Skeletal muscle tissue (tissue), 4 donors: Measurements from ENCODE around the gene LHFPL6. TPM values are rescaled to one million over a fixed set of nuclear protein-coding genes. Genes with fewer than 3 reads are reported as not detected.
A peak's percentile ranks its signal among the peaks of the same experiment; 100 is the strongest.

Experiments used
- H3K27ac ChIP-seq: one replicate; pipeline ENCODE4 v1.7.0; 2013; ENCODE audit warnings: mild to moderate bottlenecking, low read depth, low read length, inconsistent platforms
- H3K27me3 ChIP-seq, 3 donors: one replicate each; pipeline ENCODE4 v1.7.0; 2013; ENCODE audit warnings: low read length in 3 of 3; ENCODE audit not compliant: control insufficient read depth in 3 of 3, insufficient read depth in 3 of 3
- H3K36me3 ChIP-seq, 3 donors: one replicate each; pipeline ENCODE4 v1.7.0; 2013; ENCODE audit warnings: low read length in 3 of 3; ENCODE audit not compliant: control insufficient read depth in 3 of 3, insufficient read depth in 3 of 3
- H3K4me1 ChIP-seq, 3 donors: one replicate each; pipeline ENCODE4 v1.7.0; 2013; ENCODE audit warnings: low read length in 3 of 3, mild to moderate bottlenecking in 3 of 3; ENCODE audit not compliant: control insufficient read depth in 3 of 3, insufficient read depth in 3 of 3
- H3K4me3 ChIP-seq, 3 donors: one replicate each; pipeline ENCODE4 v1.7.0; 2013; ENCODE audit warnings: low read length in 3 of 3
- H3K9ac ChIP-seq, 3 donors: one replicate each; pipeline ENCODE4 v1.7.0; 2013; ENCODE audit warnings: low read length in 3 of 3, mild to moderate bottlenecking in 3 of 3, moderate library complexity in 2 of 3, low read depth in 1 of 3
- H3K9me3 ChIP-seq, 3 donors: one replicate each; pipeline ENCODE4 v1.7.0; 2013; ENCODE audit warnings: low read length in 3 of 3; ENCODE audit not compliant: control insufficient read depth in 3 of 3
- total RNA-seq: library from RNA; depleted of rRNA; stranded (reverse); fragments of >200 nt; gene quantifications from one replicate; pipeline ENCODE4 v1.2.3, GENCODE V29; 2014
- donor health status: Osteomylitis.

The LHFPL6 gene
- total RNA-seq, 1 donor from 2014 or later, result 32.4 TPM

- Histone ChIP-seq H3K4me1 (peaks cover 0 to 18% (median 8%) of the 10 kb centered on the region in 3 donors), H3K9me3 (no peaks in the 10 kb centered on the region), H3K27ac (peak overlapping the region; percentile 45)
Measured at GRCh38 chr13:39414339-39414738, 188.7 kb downstream of the LHFPL6 start.

DNA sequence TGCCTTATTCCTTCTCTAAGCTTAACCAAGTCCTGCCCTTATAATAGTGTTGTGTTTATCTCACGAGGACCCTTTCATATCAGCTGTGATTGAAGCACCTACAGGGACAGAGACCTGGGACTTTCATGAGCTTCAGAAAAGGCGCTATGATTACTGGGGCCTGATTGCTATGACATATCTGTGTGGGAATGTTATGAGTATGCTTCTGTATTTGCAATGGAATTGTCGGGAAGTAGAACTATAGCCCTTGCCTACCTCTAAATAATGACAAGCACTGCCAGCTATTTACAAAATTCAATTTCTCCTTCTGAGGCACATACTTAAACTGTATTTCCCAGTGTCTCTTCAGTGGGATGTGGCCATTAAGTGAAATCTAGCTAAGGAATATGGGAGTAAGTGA, 191.5 kb downstream of the LHFPL6 start:
- Histone ChIP-seq H3K27ac (no peak overlapping the region), H3K4me1 (peaks cover 0 to 11% (median 8%) of the 10 kb centered on the region in 3 donors), H3K36me3 (no peaks in the 10 kb centered on the region)

More at GRCh38 chr13:39414339-39414738, 188.7 kb downstream of the LHFPL6 start:
- Histone ChIP-seq H3K4me3 (no peak overlapping the region), H3K36me3 (no peaks in the 10 kb centered on the region), H3K9ac (no peak overlapping the region), H3K27me3 (no peaks in the 10 kb centered on the region)

DNA sequence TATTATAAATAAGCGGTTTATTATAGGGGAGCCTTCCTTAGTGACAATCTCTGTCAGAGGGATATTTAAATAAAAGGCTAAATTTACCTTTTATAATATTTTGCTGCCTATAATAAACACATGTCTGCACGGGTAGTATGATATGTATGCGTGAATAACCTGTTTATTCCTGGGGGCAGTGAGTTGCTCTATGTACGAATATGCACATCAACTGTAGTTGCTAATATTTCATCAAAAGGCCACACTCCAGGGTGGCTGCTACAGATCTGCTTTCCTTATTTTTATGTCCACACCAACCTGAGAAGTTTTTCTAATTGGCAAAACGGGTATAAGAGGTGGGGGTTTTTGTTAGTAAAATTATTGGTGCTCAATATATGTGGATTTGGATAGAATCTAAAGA, 192.0 kb downstream of the LHFPL6 start:
- no peaks in the 10 kb centered on the region for H3K27me3 ChIP-seq
- no peaks in the 10 kb centered on the region for H3K9me3 ChIP-seq
- H3K4me1 ChIP-seq, result peaks cover 0 to 9% (median 8%) of the 10 kb centered on the region in 3 donors
- H3K36me3 ChIP-seq, result no peaks in the 10 kb centered on the region
- H3K4me3 ChIP-seq, result no peak overlapping the region
- no peak overlapping the region for H3K27ac ChIP-seq
- H3K9ac ChIP-seq, result no peak overlapping the region

More for the DNA sequence above, 191.5 kb downstream of the LHFPL6 start:
- Histone ChIP-seq H3K9me3 (no peaks in the 10 kb centered on the region), H3K4me3 (no peak overlapping the region), H3K27me3 (no peaks in the 10 kb centered on the region), H3K9ac (no peak overlapping the region)

DNA sequence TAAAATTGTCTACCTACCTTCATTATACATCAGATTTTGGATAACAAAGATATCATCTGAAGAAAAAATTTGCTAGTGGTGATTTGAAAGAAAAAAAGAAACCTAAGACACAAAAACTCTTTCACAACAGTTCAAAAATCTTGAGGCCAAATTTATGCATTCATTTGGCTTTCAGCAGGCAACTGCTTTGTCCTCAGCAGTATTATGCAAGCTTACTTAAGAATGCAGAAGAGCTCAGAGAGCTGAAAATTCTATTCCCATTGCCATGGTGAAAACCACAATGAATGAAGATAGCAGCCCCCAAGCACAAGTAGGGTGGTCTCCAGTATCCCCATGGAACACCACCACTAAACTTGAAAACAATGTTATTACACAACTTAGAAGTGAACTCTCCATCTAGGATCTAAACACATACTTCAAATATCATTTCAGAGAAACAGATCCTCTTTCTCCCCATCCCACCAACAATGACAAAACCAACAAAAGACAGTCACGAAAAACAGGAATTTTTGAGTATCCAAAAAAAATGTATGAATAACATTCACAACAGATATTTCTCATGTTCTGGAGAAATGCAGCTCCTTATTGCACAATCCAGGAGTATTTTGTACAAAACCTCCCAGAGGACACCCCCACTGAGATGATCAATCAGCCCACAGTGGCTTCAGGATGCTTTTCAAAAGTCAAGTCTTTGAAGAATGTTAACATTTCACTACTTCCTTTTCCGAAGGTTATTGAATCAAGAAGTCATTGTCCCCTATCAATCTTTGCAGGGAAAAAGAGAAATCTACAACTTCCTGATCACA, 192.7 kb downstream of the LHFPL6 start:
- Histone ChIP-seq H3K4me1 (peaks cover 0 to 4% (median 3%) of the 10 kb centered on the region in 3 donors), H3K9ac (no peak overlapping the region), H3K27ac (no peak overlapping the region)

GRCh38 chr13:39408512-39408911, 194.5 kb downstream of the LHFPL6 start:
- H3K27me3 ChIP-seq, result no peaks in the 10 kb centered on the region
- H3K27ac ChIP-seq, result no peak overlapping the region
- H3K9me3 ChIP-seq, result no peaks in the 10 kb centered on the region
- no peaks in the 10 kb centered on the region for H3K4me1 ChIP-seq
- no peak overlapping the region for H3K4me3 ChIP-seq
- H3K9ac ChIP-seq, result no peak overlapping the region
- no peaks in the 10 kb centered on the region for H3K36me3 ChIP-seq

More for the DNA sequence above, 192.7 kb downstream of the LHFPL6 start:
- Histone ChIP-seq H3K9me3 (no peaks in the 10 kb centered on the region), H3K36me3 (no peaks in the 10 kb centered on the region), H3K4me3 (no peak overlapping the region), H3K27me3 (no peaks in the 10 kb centered on the region)

DNA sequence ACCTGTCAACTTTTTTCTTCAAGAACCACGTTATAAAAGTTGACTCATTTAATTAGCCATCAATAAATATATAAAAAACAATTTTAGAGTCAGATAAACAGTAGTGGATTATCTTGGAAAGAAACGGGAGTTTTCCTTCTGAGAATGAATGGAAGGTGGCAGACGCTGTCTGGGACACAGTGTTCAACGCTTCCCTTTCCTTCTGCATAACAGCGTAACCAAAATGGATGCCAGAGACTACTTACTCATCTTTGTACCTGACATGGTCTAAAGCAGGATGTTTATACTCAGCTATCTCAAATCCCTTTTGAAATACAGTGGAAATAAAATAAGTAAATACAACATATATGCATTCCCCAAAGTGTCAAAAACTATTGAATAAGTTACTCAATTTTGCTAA, 195.2 kb downstream of the LHFPL6 start:
- Histone ChIP-seq H3K4me1 (no peaks in the 10 kb centered on the region), H3K4me3 (no peak overlapping the region), H3K36me3 (no peaks in the 10 kb centered on the region), H3K9ac (no peak overlapping the region), H3K9me3 (no peaks in the 10 kb centered on the region), H3K27me3 (no peaks in the 10 kb centered on the region), H3K27ac (no peak overlapping the region)

DNA sequence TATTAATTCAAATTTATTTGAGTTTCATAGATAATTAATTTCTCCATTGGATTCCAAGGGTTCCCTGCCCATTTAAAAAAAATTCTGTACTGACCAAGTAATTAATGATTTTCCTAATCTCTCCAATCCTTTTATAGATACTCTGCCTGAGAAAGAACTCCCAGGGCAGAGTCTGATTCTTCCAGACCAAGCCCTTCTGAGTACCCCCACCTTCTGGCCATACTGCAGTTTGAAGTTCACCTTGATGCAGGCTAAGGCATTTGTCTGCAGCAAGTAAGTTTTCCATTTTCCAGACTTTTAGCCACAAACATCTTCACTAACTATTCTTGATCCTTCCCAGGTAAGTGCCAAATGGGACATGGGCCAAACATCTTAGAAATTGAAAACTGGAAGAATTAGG, 195.9 kb downstream of the LHFPL6 start:
- no peak overlapping the region for H3K27ac ChIP-seq
- no peak overlapping the region for H3K9ac ChIP-seq
- no peak overlapping the region for H3K4me3 ChIP-seq
- H3K36me3 ChIP-seq, result no peaks in the 10 kb centered on the region
- H3K9me3 ChIP-seq, result no peaks in the 10 kb centered on the region
- H3K27me3 ChIP-seq, result no peaks in the 10 kb centered on the region
- H3K4me1 ChIP-seq, result no peaks in the 10 kb centered on the region

- no peaks in the 10 kb centered on the region for H3K27me3 ChIP-seq
- no peaks in the 10 kb centered on the region for H3K4me1 ChIP-seq
- H3K36me3 ChIP-seq, result no peaks in the 10 kb centered on the region
- H3K27ac ChIP-seq, result no peak overlapping the region
- no peak overlapping the region for H3K9ac ChIP-seq
- no peaks in the 10 kb centered on the region for H3K9me3 ChIP-seq
- no peak overlapping the region for H3K4me3 ChIP-seq
Measured at GRCh38 chr13:39406688-39407087, 196.3 kb downstream of the LHFPL6 start.

GRCh38 chr13:39405596-39406205, 197.3 kb downstream of the LHFPL6 start:
- Histone ChIP-seq H3K36me3 (no peaks in the 10 kb centered on the region), H3K27ac (no peak overlapping the region), H3K4me1 (no peaks in the 10 kb centered on the region)

GRCh38 chr13:39405107-39405506, 197.9 kb downstream of the LHFPL6 start:
- no peaks in the 10 kb centered on the region for H3K9me3 ChIP-seq
- H3K36me3 ChIP-seq, result no peaks in the 10 kb centered on the region
- H3K4me3 ChIP-seq, result no peak overlapping the region
- H3K4me1 ChIP-seq, result no peaks in the 10 kb centered on the region
- no peaks in the 10 kb centered on the region for H3K27me3 ChIP-seq
- no peak overlapping the region for H3K9ac ChIP-seq
- no peak overlapping the region for H3K27ac ChIP-seq

More at GRCh38 chr13:39405596-39406205, 197.3 kb downstream of the LHFPL6 start:
- H3K4me3 ChIP-seq, result no peak overlapping the region
- no peaks in the 10 kb centered on the region for H3K9me3 ChIP-seq
- no peaks in the 10 kb centered on the region for H3K27me3 ChIP-seq
- H3K9ac ChIP-seq, result no peak overlapping the region
